Transverse colon (tissue), 4 donors: ENCODE data around the gene TM4SF4. TPM values are rescaled to one million over a fixed set of nuclear protein-coding genes. Genes with fewer than 3 reads are reported as not detected.

Experiments used
- DNase-seq: peaks from one replicate; pipeline ENCODE4 v3.0.0-alpha.2; 2019
- H3K27ac ChIP-seq, 4 donors: fragments of 200-600 bp; sonication (generic); 2 replicates each; pipeline ENCODE4 v1.5.1; 2016 to 2018; ENCODE audit warnings: inconsistent platforms in 4 of 4
- H3K27me3 ChIP-seq: fragments of 200-600 bp; sonication (generic); 2 replicates; pipeline ENCODE4 v1.5.1; 2017; ENCODE audit warnings: inconsistent platforms
- H3K36me3 ChIP-seq, 4 donors: fragments of 200-600 bp; sonication (generic); 2 replicates each; pipeline ENCODE4 v1.5.1; 2017 to 2019; ENCODE audit warnings: inconsistent platforms in 4 of 4
- H3K4me1 ChIP-seq, 4 donors: fragments of 200-600 bp; sonication (generic); 2 replicates each; pipeline ENCODE4 v1.5.1; 2017 to 2020; ENCODE audit warnings: inconsistent platforms in 4 of 4
- H3K4me3 ChIP-seq, 4 donors: fragments of 200-600 bp; sonication (generic); 1 replicate in 1 of 4; 2 replicates in 3 of 4; pipeline versions ENCODE4 v1.5.1 to v1.6.1; 2017 to 2019; ENCODE audit warnings: inconsistent platforms in 4 of 4
- H3K9me3 ChIP-seq, 2 donors: fragments of 200-600 bp; sonication (generic); 2 replicates each; pipeline ENCODE4 v1.5.1; 2017 to 2019; ENCODE audit warnings: inconsistent platforms in 2 of 2
- CTCF ChIP-seq, 5 experiments: fragments of 200-600 bp in 3 of 5; fragments of 450-650 bp in 2 of 5; sonication (generic) in 3 of 5; IDR thresholded peaks; 1 replicate in 2 of 5; 2 replicates in 3 of 5; pipeline ENCODE4 v1.5.1; 2016 to 2017; ENCODE audit warnings: antibody characterized with exemption in 5 of 5, inconsistent platforms in 3 of 5, mild to moderate bottlenecking in 2 of 5, moderate library complexity in 1 of 5
- EP300 ChIP-seq: sonication (generic); formaldehyde crosslinking; IDR thresholded peaks from one replicate; pipeline ENCODE4 v1.6.1; 2017; ENCODE audit warnings: antibody characterized with exemption, low read depth
- POLR2A ChIP-seq: fragments of 450-650 bp; IDR thresholded peaks from one replicate; pipeline ENCODE4 v1.6.1; 2016; ENCODE audit warnings: antibody characterized with exemption, mild to moderate bottlenecking, moderate library complexity
- POLR2AphosphoS5 ChIP-seq, 3 donors: sonication (generic); formaldehyde crosslinking; IDR thresholded peaks; one replicate each; pipeline ENCODE4 v1.6.1; 2016; ENCODE audit warnings: antibody characterized with exemption in 3 of 3
- WGBS, 2 donors: methylation state at CpG; one replicate each; pipeline ENCODE4 v1.1.5; 2018; ENCODE audit warnings: low coverage in 1 of 2; 5-methylcytosine and 5-hydroxymethylcytosine counted together
- in situ Hi-C, 4 donors: fragments of 200-750 bp; cut with MboI; loops; one replicate each; pipeline versions ENCODE4 v1.15.0 to v1.15.1; 2017; ENCODE audit warnings: low sequenced_read_pairs in 3 of 4, low pct_ligation_motif_present in 1 of 4, low pct_unique_long_range_greater_than_20kb in 1 of 4
- intact Hi-C: fragments of 100-400 bp; cut with DNase I; formaldehyde crosslinking; loops from one replicate; pipeline ENCODE4 v1.15.1; 2023; ENCODE audit warnings: low total_unique reads
- total RNA-seq, 4 donors: library from RNA; depleted of rRNA; stranded (reverse); fragments of >200 nt; gene quantifications; one replicate each; pipeline ENCODE4 v1.1.0, GENCODE V29; 2016

The TM4SF4 gene
- total RNA-seq, 4 donors from 2014 or later, result 0.95 to 3.1 TPM; not detected in 2

GRCh38 chr3:149455989-149456388, 18.5 kb upstream of the TM4SF4 start:
- H3K4me3 ChIP-seq, result no peak overlapping the region
- TF ChIP-seq POLR2AphosphoS5 (IDR thresholded peaks at IDR 0.05), result no peak
- TF ChIP-seq POLR2A, result no peak
- TF ChIP-seq EP300, result no peak
- TF ChIP-seq CTCF (IDR thresholded peaks at IDR 0.05), result no peak
- peaks cover 9 to 11% of the 10 kb centered on the region in 2 donors for H3K9me3 ChIP-seq
- no peaks in the 10 kb centered on the region for H3K27me3 ChIP-seq
- WGBS, 2 donors, result 68% methylated on average over 1 of the region's 1 CpG; no CpG with 5 or more reads in 1 of the 2 donors
- no peak overlapping the region for H3K27ac ChIP-seq
- no peaks in the 10 kb centered on the region for H3K36me3 ChIP-seq
- no peaks in the 10 kb centered on the region for H3K4me1 ChIP-seq
- in situ Hi-C loops, result no loop called here
- no peak for DNase-seq
- intact Hi-C loops, result no loop called here

- WGBS, 2 donors, result 90 to 95% methylated on average over 6 of the region's 6 CpGs
- intact Hi-C loops (no loop called here), in situ Hi-C loops (no loop called here)
- DNase-seq, result no peak
- Histone ChIP-seq H3K27ac (no peak overlapping the region), H3K27me3 (no peaks in the 10 kb centered on the region), H3K9me3 (no peaks in the 10 kb centered on the region), H3K4me3 (no peak overlapping the region), H3K4me1 (no peaks in the 10 kb centered on the region), H3K36me3 (no peaks in the 10 kb centered on the region)
- TF ChIP-seq EP300, result no peak
- no peak for TF ChIP-seq POLR2AphosphoS5 (IDR thresholded peaks at IDR 0.05)
- TF ChIP-seq CTCF (IDR thresholded peaks at IDR 0.05), result no peak
- TF ChIP-seq POLR2A, result no peak
Measured at GRCh38 chr3:149459491-149460059, 14.9 kb upstream of the TM4SF4 start.

DNA sequence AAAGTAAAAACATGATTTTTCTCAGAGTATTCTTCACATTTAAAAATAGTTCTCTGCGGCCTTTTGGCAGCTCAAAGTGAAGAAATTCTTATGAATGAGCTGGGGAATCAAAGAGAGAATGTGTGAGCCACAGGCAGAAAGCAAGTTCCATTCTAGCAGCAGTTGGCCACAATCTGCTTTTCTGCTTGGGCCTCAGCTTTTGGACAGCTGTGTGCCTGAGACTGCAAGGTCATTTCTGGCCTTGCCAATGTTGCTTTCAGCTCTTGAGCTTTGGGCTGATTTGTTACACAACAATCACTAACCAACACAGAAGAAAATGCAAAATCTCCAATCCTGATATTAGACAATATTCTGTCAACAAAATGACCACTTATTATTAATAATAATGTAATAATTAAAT, 14.4 kb upstream of the TM4SF4 start:
- Histone ChIP-seq H3K36me3 (no peaks in the 10 kb centered on the region), H3K4me1 (no peaks in the 10 kb centered on the region), H3K27ac (no peak overlapping the region), H3K27me3 (no peaks in the 10 kb centered on the region), H3K9me3 (no peaks in the 10 kb centered on the region), H3K4me3 (no peak overlapping the region)
- TF ChIP-seq EP300, result no peak
- intact Hi-C loops (no loop called here), in situ Hi-C loops (no loop called here)
- DNase-seq, result no peak
- WGBS, 2 donors, result 73 to 80% methylated on average over 1 of the region's 1 CpG

- Histone ChIP-seq H3K4me3 (no peak overlapping the region), H3K27ac (no peak overlapping the region), H3K9me3 (no peaks in the 10 kb centered on the region), H3K27me3 (no peaks in the 10 kb centered on the region), H3K36me3 (no peaks in the 10 kb centered on the region), H3K4me1 (no peaks in the 10 kb centered on the region)
- in situ Hi-C loops (no loop called here), intact Hi-C loops (no loop called here)
- no peak for DNase-seq
- 60 to 97% methylated on average over 2 to 3 of the region's 3 CpGs for WGBS, 2 donors
- TF ChIP-seq EP300 (no peak), CTCF (IDR thresholded peaks at IDR 0.05) (no peak), POLR2A (no peak), POLR2AphosphoS5 (IDR thresholded peaks at IDR 0.05) (no peak)
Measured at GRCh38 chr3:149462051-149462450, 12.4 kb upstream of the TM4SF4 start.

GRCh38 chr3:149462581-149463011, 11.9 kb upstream of the TM4SF4 start:
- intact Hi-C loops (no loop called here), in situ Hi-C loops (no loop called here)
- H3K4me1 ChIP-seq, result no peaks in the 10 kb centered on the region
- no peak overlapping the region for H3K4me3 ChIP-seq
- H3K27ac ChIP-seq, result no peak overlapping the region
- H3K27me3 ChIP-seq, result no peaks in the 10 kb centered on the region
- DNase-seq, result no peak
- no peaks in the 10 kb centered on the region for H3K9me3 ChIP-seq
- WGBS, 2 donors, result 80 to 85% methylated on average over 2 of the region's 2 CpGs
- H3K36me3 ChIP-seq, result no peaks in the 10 kb centered on the region
- TF ChIP-seq CTCF (IDR thresholded peaks at IDR 0.05) (no peak), EP300 (no peak), POLR2AphosphoS5 (IDR thresholded peaks at IDR 0.05) (no peak), POLR2A (no peak)
